Endothelial cell of coronary artery (primary cell): ENCODE results near the gene AKR1A1. TPM values are rescaled to one million over a fixed set of nuclear protein-coding genes. Genes with fewer than 3 reads are reported as not detected.

Experiments
- total RNA-seq: library from RNA; depleted of rRNA; stranded (reverse); fragments of >200 nt; gene quantifications from 2 replicates; pipeline ENCODE4 v1.2.3, GENCODE V29; 2014

Gene AKR1A1
- 137 and 169 TPM in 2 replicates for total RNA-seq

DNA sequence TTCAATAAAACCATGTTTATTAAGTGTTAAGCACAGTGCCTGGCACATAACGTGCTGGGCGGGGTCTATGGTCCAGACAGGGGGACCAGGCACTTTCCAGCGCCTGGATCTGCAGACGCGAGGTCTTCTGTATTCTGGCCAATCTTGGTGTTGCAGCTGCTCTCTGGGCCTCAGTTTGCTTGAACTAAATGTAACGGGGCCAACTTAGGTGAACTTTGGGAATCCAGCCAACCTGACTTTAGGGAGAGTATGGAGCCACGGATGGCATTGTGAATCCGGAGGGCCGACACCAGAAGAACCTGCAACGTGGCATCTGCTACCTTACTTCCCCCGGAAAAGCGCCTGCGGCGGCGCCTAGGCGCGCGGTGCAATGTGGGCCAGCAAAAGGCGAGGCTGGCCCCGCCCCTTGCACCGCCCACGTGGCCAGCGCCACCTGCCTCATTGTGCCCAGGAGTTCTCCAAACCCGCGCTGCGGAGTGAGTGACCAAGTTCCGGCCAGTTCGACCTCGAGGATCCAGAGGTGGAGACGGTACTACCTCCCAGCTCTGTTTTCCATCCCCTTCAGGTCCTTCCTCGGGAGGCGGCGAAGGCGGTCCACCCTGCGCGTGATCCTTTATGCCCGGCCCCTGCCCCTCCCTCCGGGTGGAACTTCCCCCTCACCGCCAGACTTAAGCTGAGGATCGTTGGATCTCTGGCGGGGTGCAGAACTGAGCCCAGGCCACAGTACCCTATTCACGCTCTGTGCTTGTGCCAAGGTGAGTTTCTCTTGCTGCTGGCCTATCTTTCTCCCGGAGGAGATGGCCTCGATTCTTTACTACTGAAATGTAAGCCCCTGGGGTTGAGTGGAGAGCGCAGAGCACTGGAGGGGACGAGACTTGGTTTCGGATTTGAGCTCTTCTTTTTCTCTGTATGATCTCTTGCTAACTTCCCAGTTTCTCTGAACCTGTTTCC lies at the start of gene AKR1A1:
AKR1A1 (plus strand) TSS at position 426 of the 951 bp plus-strand sequence. CDS start 10,969 bp downstream, outside the sequence.

DNA sequence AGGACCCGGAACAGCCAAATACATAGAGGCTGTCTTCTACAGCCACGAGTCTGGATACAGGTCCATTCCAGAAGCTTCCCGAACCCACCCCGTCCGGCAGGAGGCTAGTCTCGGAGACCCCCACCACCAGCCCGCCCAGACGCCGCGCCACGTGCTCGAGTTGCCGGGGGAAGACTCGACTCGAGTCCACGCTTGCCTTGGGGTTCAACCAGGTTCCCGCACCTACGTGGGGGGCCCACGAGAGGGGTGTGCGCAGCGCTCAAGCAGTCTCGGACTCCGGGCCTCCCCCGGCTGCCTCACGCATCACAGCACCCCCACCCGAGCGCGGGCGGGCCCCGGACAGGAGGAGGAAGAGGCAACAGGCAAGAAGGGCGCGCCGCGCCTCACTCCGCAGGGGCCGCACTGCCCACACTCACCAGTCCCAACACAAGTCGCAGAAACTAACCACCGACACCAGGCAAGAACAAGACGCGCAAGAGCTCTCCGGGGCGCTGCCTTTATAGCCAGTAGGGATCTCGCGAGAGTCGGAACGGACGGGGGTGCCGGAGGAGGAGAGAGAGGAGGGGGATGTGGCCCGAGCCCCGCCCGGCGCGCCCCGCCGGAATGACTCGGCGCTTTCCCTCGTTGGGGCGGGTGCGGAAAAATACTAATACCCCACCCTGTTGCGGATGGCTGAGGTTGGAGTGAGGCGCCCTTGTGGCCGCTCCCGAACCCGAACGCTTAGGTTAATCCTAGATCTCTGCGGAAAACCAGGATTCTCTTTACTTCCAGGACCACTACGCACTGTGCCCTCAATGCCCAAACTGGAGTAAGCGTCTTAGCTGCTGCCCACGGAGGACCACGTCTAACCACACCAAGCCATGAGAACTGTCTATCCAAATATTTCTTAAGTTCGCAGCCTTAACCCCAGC lies 29.0 kb upstream of the AKR1A1 start, which contains the start of gene PRDX1:
PRDX1 (minus strand) TSS at position 472 of the 911 bp plus-strand sequence. CDS start 2,841 bp downstream, outside the sequence.

DNA sequence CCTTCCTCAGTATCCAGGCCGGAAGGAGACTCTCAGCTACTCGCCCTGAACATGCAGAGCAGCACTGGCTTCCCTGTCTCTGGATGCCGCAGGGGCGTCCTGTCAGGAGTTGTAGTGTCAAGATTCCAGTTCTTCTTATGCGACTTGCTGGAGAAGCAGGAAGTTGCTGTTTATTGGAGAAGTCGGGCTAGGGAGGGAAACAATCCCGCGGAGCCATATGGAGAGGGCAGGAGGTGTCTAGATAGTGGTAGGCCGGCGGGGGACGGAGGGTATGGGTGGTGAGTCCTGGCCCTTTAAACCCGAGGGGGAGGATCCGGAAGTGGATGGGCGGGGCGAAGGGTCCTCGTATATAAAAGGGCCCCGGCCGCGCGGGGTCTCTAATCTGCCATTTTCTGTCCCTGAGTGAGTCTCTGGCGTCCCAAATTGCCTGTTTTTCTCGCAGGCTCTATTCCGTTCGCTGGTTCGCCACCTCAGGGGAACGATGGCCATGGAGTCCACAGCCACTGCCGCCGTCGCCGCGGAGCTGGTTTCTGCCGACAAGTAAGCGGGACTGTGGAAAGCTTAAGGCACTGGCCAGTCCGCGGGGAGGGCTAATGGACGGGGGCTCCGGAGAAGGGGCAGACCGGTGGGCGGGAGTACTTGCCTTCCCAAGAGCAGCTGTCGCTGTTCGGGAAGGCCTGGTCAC lies 33.2 kb downstream of the AKR1A1 start, which contains the start of gene NASP:
NASP (plus strand) TSS at position 376 of the 685 bp plus-strand sequence; CDS start at position 482, 106 bp downstream.

Other genes starting within 250 kb of the AKR1A1 start
- 1.4 and 3.2 TPM in 2 replicates for gene HPDL, start 223.9 kb upstream of the AKR1A1 start, total RNA-seq
- 19.3 and 22.8 TPM in 2 replicates for gene TOE1, start 210.7 kb upstream of the AKR1A1 start, total RNA-seq
- 10.3 and 12.2 TPM in 2 replicates for gene MUTYH, start 210.4 kb upstream of the AKR1A1 start, total RNA-seq
- gene TESK2, start 59.7 kb upstream of the AKR1A1 start, total RNA-seq: 1.2 and 1.4 TPM in 2 replicates
- 0.45 and 0.85 TPM in 2 replicates for gene CCDC163, start 50.8 kb upstream of the AKR1A1 start, total RNA-seq
- gene MMACHC, start 50.5 kb upstream of the AKR1A1 start, total RNA-seq: 0.85 and 1.3 TPM in 2 replicates
- gene PRDX1, start 28.9 kb upstream of the AKR1A1 start, total RNA-seq: 706 and 799 TPM in 2 replicates
- 60.9 and 86.0 TPM in 2 replicates for gene NASP, start 33.2 kb downstream of the AKR1A1 start, total RNA-seq
- gene CCDC17, start 73.2 kb downstream of the AKR1A1 start, total RNA-seq: 0.54 and 1.1 TPM in 2 replicates
- gene GPBP1L1, start 135.7 kb downstream of the AKR1A1 start, total RNA-seq: 81.6 and 82.1 TPM in 2 replicates
- gene TMEM69, start 137.4 kb downstream of the AKR1A1 start, total RNA-seq: 9.5 and 10.2 TPM in 2 replicates
- gene IPP, start 199.8 kb downstream of the AKR1A1 start, total RNA-seq: 4.8 and 7.1 TPM in 2 replicates